Measurements from ENCODE around the gene NXPH4.

NXPH4 gene

DNA sequence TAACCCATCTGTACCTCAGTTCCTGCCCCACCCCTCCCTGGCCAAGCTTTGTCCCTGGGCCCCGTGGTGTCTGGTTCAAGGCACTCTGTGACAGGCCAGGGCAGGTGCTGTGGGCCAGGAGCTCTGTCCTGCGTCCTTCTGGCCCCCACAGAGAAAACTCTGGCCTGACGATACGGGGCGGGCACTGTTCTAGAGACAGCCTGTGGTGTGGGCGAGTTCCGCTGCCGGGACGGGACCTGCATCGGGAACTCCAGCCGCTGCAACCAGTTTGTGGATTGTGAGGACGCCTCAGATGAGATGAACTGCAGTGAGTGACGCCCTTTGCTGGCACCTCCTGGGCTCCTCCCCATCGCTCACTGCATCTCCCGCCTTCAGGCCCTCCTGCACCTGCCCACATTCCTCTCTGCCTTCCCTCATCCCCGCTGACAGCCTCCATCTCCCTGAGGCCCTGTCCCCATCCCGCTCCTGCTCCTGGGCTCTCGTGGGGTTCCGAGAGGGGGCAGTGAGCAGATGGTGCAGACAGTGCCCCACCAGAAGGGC lies 22.8 kb upstream of the NXPH4 start:
- CTCF ChIA-PET, result interaction anchor here (0.6 kb wide), 1 partner anchor 121 kb away, joined by 3 read pairs; no protein-coding TSS in a partner anchor
- TF ChIP-seq, protein P1, sequence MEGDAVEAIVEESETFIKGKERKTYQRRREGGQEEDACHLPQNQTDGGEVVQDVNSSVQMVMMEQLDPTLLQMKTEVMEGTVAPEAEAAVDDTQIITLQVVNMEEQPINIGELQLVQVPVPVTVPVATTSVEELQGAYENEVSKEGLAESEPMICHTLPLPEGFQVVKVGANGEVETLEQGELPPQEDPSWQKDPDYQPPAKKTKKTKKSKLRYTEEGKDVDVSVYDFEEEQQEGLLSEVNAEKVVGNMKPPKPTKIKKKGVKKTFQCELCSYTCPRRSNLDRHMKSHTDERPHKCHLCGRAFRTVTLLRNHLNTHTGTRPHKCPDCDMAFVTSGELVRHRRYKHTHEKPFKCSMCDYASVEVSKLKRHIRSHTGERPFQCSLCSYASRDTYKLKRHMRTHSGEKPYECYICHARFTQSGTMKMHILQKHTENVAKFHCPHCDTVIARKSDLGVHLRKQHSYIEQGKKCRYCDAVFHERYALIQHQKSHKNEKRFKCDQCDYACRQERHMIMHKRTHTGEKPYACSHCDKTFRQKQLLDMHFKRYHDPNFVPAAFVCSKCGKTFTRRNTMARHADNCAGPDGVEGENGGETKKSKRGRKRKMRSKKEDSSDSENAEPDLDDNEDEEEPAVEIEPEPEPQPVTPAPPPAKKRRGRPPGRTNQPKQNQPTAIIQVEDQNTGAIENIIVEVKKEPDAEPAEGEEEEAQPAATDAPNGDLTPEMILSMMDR (conservative IDR thresholded peaks at IDR 0.05; ENCODE audit: low read depth), result no peak
- POLR2A ChIA-PET (ENCODE audit: low non-redundant PET), result interaction anchor here (0.6 kb wide), 1 partner anchor 25 kb away, joined by 4 read pairs; no protein-coding TSS in a partner anchor
- no peak for DNase-seq (ENCODE audit: low spot score)
- H3K27ac ChIP-seq, result peak overlapping the region; percentile 9

- no peak for DNase-seq (ENCODE audit: low spot score)
- H3K27ac ChIP-seq, result peak overlapping the region; percentile 9
- ChIA-PET POLR2A (ENCODE audit: low non-redundant PET) (no interaction called here), CTCF (interaction anchor here (0.6 kb wide), 1 partner anchor 121 kb away, joined by 3 read pairs; no protein-coding TSS in a partner anchor)
- TF ChIP-seq, protein P1 (conservative IDR thresholded peaks at IDR 0.05; ENCODE audit: low read depth), result no peak
These were observed 22.3 kb upstream of the NXPH4 start for GRCh38 chr12:57194253-57194652.

- CTCF ChIA-PET, result no interaction called here
- POLR2A ChIA-PET (ENCODE audit: low non-redundant PET), result no interaction called here
- no peak overlapping the region; the same call in 1 of the 2 replicates for H3K27ac ChIP-seq
- TF ChIP-seq, protein P1 (conservative IDR thresholded peaks at IDR 0.05; ENCODE audit: low read depth), result no peak
- DNase-seq (ENCODE audit: low spot score), result no peak
These were observed 21.4 kb upstream of the NXPH4 start for GRCh38 chr12:57195186-57195585.

GRCh38 chr12:57195611-57196371 lies 20.8 kb upstream of the NXPH4 start:
- POLR2A ChIA-PET (ENCODE audit: low non-redundant PET), result no interaction called here
- no peak for DNase-seq (ENCODE audit: low spot score)
- peak overlapping the region; percentile 3; the same call in 1 of the 2 replicates for H3K27ac ChIP-seq
- TF ChIP-seq, protein P1 (conservative IDR thresholded peaks at IDR 0.05; ENCODE audit: low read depth), result no peak
- CTCF ChIA-PET, result interaction anchor here (0.5 to 0.6 kb wide), 2 partner anchors 14 to 33 kb away, joined by 3 read pairs; no protein-coding TSS in a partner anchor

DNA sequence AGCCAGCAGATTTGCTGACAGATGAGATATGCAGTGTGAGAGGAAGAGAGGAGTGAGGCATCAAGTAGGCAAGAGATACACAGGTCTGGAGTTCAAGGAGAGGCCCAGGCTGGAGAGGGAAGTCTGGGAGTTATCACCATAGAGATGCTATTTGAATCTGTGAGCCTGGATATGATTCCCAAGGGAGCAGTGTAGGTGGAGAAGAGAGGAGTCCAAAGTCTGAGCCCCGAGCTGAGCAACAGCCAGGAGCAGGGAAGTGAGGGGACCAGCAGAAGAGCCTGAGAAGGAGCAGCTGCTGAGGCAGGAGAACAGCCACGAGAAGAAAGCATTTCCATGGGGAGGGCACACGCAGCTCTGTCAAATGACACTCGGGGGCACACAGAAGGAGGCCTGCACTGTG lies 20.2 kb upstream of the NXPH4 start:
- DNase-seq (ENCODE audit: low spot score), result no peak
- peak overlapping the region; percentile 3; the same call in 1 of the 2 replicates for H3K27ac ChIP-seq
- CTCF ChIA-PET, result interaction anchor here (0.6 kb wide), 1 partner anchor 32 kb away, joined by 3 read pairs; no protein-coding TSS in a partner anchor
- TF ChIP-seq, protein P1 (conservative IDR thresholded peaks at IDR 0.05; ENCODE audit: low read depth), result no peak
- POLR2A ChIA-PET (ENCODE audit: low non-redundant PET), result no interaction called here

- POLR2A ChIA-PET (ENCODE audit: low non-redundant PET), result no interaction called here
- TF ChIP-seq, protein P1 (conservative IDR thresholded peaks at IDR 0.05; ENCODE audit: low read depth), result no peak
- DNase-seq (ENCODE audit: low spot score), result no peak
- H3K27ac ChIP-seq, result 0 out of 2 replicates have a peak overlapping the region, but pooled peaks have one; percentile 4
- CTCF ChIA-PET, result no interaction called here
These were observed 19.6 kb upstream of the NXPH4 start for GRCh38 chr12:57196956-57197355.
